GM21526 (cell line): ENCODE results near the gene P3H1.
"Not testable (repeated sequence)": the region's sequence is repeated elsewhere in the genome, so short reads cannot be mapped to it uniquely, and the experiment has no call there.

ENCODE experiments used
- ATAC-seq: cut with Tn5 transposase; IDR thresholded peaks from one replicate; pipeline ENCODE4 v1.9.1; 2021; ENCODE audit warnings: moderate library complexity; ENCODE audit not compliant: unreplicated experiment, low FRiP score

P3H1 gene

DNA sequence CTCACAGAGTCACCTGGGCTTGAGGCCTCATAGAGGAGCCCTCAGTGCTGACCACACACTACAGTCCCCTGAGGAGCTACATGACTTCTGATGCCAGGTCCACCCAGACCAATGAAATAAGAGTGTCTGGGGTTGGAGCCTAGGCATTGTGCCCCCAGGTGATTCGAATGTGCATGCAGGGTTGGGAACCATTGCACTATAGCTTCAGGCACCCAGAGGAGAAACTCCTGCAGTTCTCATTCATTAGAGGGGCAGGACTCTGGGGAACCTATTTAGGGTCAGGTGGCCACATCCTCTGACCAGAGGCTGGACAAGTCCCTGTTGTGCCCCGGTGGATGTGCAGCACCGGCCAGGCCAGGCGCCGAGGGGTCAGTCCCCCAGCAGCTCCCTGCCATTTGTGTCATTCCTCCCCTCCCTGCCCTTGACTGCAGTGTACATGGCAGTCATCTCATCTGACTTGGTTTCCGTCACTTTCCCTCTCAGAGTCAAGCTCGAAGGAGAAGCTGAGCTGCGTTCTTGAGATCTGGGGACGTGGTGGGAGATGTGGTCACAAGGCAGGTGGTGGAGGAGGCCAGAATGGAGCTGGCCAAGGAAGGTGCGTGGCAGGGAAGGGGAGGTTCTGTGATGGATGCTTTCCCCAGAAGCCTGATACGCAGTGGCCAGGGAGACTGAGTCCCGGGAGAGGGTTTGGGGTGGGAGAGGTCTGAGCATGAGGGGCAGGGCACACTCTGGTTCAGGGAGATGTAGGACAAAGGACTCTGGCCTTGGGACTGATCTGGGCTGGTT, 33.2 kb downstream of the P3H1 start:
- no peak for ATAC-seq

DNA sequence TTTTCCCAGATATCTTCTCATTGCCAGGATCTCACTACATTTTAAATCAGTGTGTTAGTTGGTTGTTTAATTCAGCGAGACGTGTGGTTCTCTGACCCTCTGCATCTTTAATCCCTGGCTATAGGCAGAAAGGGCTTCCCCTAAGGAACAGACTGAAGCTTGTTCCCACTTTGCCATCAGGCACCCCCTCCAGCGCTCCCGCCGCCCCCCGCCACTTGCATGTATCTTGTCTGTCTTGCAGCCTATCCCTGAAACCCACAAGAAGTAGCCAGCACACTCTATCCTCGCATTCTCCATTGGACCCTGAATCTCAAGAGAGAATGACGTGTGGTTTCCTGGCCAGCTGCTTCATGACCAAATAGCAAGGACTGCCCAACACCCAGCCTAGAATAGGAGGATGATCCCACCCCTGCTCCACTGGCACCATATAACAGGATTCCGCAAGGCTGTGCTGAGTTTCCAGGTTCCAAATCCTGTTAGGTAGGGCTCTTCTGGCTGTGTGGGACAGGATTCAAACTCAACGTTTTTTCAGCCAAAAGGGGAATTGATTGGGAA, 34.6 kb downstream of the P3H1 start:
- ATAC-seq = no peak

DNA sequence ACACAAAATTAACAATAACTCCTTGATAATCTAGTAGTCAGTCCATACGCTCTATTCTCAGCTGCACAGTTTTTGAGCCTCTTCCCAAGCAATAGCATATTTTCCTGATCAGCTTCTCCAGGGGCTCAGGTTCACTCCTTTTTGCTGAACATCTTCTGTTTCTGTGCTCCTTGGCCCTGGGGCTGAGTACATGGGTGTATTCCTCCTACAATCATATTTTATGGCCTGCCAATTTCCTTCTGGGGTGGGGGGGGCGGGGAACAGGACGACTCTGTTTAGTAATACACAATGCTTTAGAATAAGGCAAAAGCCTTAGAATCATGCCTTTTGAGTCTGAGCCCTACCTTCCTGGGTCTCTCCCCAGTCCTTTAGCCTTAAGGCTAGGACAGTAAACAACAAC, 35.2 kb downstream of the P3H1 start:
- ATAC-seq = no peak

DNA sequence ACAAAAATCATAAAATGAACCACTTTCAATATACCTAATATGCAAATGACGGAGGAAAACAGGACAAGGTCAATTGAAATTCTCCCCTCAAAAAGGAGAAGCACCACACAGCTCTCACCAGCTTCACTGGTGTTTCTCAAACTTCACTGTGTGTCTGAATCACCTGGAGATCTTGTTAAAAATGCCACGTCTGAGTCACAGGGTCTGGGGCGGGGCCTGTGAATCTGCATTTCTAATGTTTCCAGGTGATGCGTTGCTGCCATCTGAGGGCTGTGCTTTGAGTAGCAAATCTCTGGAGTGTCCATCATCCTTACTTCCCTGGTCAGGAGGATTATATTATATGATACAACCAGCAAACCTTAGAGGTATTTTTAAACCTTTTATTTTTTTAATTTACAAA, 35.8 kb downstream of the P3H1 start:
- no peak for ATAC-seq

DNA sequence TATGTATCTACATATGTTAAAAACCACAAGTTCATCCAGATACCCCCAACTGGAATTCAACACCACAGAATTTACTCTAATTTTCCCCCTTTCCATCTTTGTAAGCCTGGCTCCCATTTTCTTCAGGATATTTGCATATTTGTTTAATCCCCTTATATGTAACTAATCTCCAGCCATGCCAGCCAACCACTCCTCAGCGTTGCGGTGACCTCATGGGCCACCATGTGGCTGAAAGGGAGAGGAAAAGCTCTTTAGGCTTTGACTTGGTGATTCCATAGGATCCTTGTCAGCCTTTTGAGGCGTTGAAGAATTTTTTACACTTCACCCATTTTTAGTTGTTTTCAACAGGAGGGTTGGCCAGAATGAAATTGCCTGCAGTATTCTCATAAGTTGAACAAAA, 36.8 kb downstream of the P3H1 start:
- no peak for ATAC-seq

DNA sequence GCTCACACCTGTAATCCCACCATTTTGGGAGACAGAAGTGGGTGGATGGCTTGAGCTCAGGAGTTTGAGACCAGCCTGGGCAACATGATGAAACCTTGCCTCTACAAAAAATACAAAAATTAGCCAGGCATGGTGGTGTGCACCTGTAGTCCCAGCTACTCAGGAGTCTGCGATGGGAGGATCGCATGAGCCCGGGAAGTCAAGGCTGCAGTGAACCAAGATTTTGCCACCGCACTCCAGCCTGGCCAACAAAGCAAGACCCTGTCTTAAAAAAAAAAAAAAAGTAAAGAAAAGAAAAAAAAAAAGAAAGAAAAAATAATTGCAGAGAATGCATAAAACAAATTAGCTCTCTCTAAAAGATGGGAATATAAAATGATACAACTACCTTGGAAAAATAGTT, 41.0 kb downstream of the P3H1 start:
- not testable (repeated sequence) for ATAC-seq

DNA sequence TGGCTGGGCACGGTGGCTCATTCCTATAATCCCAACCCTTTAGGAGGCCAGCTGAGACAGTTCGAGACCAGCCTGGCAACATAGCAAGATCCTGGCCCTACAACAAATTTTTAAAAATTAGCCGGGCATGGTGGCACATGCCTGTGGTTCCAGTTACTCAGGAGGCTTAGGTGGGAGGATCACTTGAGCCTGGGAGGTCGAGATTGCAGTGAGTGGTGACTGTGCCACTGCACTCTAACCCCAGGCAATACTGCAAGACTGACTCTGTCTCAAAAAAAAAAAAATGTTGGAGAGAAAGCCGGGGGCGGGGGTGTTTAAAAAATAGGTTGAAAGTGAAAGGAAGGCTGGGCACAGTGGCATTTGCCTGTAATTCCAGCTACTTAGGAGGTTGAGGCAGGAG, 43.3 kb downstream of the P3H1 start:
- ATAC-seq = no peak

DNA sequence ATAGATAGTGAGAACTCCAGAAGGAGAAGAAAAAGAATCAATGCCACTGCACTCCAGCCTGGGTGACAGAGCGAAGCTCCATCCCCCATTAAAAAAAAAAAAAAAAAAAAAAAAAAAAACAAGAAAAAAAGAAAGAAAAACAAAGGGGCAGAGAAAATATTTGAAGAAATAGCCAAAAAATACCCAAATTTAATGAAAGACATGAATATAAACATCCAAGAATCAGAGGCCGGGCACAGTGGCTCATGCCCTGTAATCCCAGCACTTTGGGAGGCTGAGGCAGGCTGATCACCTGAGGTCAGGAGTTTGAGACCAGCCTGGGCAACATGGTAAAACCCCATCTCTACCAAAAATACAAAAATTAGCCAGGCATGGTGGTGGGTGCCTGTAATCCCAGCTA, 44.4 kb downstream of the P3H1 start:
- not testable (repeated sequence) for ATAC-seq

DNA sequence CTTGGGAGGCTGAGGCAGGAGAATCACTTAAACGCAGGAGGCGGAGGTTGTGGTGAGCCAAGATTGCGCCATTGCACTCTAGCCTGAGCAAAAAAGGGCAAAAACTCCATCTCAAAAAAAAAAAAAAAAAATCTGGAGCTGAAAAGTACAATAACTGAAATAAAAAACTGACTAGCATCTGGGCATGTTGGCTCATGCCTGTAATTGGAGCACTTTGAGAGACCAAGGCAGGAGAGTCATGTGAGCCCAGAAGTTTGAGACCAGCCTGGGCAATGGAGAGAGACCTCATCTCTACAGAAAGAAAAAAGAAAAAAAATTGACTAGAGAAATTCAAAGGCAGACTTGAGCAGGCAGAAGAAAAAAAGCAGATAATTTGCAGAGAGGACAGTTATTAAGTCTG, 44.9 kb downstream of the P3H1 start:
- ATAC-seq = no peak

DNA sequence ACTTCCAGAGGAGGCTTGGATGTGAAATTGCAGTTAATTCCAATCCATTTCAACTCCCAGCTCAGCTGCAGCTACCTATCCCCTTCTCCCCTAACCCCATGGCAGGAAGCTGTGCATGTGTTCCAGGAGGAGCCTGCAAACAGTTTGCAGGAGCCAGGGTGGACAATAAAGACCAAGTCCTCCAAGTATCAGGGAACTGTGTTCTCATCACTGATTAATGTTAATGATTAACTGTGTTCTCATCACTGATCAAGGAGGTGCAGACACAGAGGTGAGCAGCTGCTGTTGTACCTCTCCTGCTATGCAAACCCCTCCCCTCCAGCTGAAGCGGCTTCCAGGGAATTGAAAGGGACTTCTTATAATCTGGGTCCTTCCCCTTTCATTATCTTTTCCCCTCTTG, 46.0 kb downstream of the P3H1 start:
- ATAC-seq = no peak

DNA sequence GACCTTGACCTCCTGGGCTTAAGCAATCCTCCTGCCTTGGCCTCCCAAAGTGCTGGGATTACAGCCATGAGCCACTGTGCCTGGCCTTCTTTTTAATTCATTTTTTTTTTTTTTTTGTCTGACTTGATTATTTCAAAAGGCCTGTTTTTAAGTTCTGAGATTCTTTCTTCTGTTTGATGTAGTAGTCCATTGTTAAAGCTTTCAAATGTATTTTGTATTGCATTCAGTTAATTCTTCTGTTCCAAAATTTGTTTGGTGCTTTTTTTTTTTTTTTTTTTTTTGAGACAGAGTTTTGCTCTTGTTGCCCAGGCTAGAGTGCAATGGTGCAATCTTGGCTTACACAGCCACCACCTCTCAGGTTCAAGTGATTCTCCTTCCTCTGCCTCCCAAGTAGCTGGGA, 52.4 kb downstream of the P3H1 start:
- ATAC-seq = not testable (repeated sequence)

DNA sequence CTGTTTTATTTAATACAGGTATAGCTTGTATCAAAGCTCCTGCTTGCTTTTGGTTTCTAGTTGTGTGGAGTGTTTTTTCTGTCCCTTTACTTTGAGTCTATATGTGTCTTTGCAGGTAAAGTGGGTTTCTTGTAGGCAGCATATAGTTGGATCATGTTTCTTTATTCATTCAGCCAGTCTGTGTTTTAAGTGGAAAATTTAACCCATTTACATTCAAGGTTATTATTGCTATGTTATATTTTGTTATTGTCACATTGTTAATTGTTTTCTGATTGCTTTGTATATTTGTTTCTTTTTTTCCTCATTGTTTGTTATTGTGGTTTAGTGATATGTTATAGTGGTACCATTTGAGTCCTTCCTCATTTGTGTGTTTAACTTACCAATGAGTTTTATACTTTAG, 53.5 kb downstream of the P3H1 start:
- no peak for ATAC-seq

DNA sequence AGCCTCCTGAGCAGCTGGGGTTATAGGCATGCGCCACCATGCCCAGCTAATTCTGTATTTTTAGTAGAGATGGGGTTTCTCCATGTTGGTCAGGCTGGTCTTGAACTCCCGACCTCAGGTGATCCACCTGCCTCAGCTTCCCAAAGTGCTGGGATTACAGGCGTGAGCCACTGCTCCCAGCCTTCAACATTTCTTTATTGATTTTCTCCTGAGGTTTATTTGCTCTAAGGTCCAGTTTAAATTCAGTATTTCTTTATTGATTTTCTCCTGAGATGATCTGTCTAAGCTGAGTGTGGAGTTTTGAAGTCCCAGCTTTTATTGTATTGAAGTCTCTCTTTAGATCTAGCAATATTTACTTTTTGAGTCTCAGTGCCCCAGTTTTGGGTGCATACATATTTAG, 54.0 kb downstream of the P3H1 start:
- ATAC-seq = not testable (repeated sequence)

DNA sequence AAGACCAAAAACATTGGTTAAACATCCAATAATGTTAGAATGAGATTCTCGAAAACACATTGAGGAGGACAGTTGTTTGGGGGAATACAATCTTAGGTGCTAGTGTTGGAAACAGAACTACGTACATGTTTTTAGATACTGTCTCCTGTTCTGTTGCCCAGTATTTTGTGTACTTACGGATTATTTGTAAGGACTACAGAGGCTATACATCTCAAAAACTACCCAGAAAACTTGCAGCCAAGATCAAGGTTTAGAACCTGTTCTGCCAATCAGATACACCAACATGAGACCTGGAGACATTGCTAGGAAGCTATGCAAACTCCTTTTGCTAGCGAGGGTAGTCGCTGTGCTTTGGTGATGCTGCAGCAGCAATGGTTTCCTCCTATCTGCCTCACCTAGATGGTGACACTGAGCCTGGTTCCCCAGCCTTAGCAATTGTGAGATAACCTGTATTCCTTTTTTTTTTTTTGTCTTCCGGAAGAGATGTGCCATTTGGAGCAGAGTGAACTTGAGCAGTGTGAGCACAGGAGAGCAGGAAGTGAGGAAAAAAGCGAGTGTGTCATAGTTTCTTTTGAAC, 62.9 kb downstream of the P3H1 start:
- no peak for ATAC-seq

DNA sequence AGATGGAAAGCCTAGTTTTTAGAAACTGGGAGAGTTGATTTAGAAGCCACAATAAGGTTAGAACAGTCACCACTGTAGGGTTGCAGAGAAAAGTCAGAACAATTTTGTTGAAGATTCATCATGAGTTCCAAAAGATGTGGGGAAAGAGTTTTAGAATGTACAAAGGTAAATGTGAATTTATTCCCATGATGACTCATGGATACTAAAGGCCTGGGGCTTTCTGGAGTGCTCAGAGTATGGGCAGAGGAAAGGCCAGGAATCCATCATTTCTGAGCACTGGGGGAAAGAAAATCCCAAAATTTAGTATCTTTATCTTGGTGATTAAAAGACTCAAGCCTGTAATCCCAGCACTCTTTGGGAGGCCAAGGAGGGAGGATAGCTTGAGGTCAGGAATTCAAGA, 66.8 kb downstream of the P3H1 start:
- no peak for ATAC-seq

DNA sequence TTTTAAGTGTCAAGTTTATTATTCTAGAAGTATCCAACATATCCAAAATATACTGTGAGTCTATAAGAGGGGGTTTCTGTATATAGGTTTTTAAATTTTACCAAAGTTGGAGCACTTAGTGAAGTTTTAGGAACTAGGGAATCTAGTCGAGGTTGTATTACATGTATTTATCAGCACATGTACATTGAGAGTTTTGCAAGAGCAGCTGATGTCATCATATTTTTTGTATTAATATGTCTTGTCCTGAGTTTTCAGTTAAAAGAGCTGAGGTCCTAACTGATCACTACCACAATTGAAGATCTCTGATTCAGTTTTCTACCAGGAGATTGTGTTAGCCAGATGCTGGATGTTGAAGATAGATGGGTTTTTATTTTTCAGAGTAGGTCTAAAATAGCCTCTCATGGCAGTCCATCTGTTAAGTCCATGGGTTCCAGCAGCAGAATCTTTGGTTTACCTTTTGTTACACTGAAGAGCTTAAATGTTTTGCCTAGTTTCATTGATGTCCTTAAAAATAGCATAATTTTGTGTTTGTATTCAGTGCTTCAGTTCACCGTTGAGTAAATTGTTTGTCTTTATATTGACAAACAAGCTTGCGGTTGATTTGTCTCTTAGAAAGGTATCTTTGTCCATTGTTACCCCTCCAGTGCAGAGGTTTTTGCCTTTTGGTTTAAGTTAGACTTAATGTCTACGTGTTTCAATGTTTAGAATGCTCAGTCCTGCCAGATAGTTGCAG, 68.6 kb downstream of the P3H1 start:
- ATAC-seq = no peak
